ENCODE data around the gene USP10. TPM values are rescaled to one million over a fixed set of nuclear protein-coding genes. Genes with fewer than 3 reads are reported as not detected.

Gene USP10
- total and polyA plus RNA-seq, 2 donors (not counting 3 experiments of a cell fraction or from before 2014, with no cell fraction given), result 84.0 to 115 TPM

- H3K27ac ChIP-seq (ENCODE audit: insufficient read depth, low read depth, low read length), result no peak overlapping the region
- H3K9ac ChIP-seq (replicated peaks; ENCODE audit: extremely low read depth, insufficient read depth, low read length), result no peak overlapping the region
- no peak overlapping the region for H3K4me2 ChIP-seq (ENCODE audit: insufficient read depth, low read length)
- H3K9me3 ChIP-seq (replicated peaks; ENCODE audit: control insufficient read depth, insufficient read depth, low read length), result no peaks in the 10 kb centered on the region
- no peak for TF ChIP-seq MYC (IDR thresholded peaks at IDR 0.05; ENCODE audit: low read depth, low read length)
- TF ChIP-seq CTCF (IDR thresholded peaks at IDR 0.05; ENCODE audit: extremely low read depth in 1 of 2, insufficient read depth in 1 of 2, low read depth in 1 of 2, low read length in 2 of 2), result no peak
- H3K36me3 ChIP-seq (ENCODE audit: control insufficient read depth in 2 of 2, extremely low read depth in 1 of 2, insufficient read depth in 2 of 2, low read length in 2 of 2), result no peaks in the 10 kb centered on the region
- POLR2A ChIA-PET, result no interaction called here
- CTCF ChIA-PET, result no interaction called here
- no peak overlapping the region for H3K4me3 ChIP-seq (replicated peaks in 1 of 3; ENCODE audit: insufficient read depth in 1 of 3, low read depth in 1 of 3, low read length in 3 of 3)
- no peaks in the 10 kb centered on the region for H4K20me1 ChIP-seq (replicated peaks; ENCODE audit: control insufficient read depth, extremely low read depth, insufficient read depth, low read length)
- dilution Hi-C loops (cut with MboI; ENCODE audit: extremely low pct_ligation_motif_present, low sequenced_read_pairs), result no loop called here
- no peaks in the 10 kb centered on the region for H3K4me1 ChIP-seq (ENCODE audit: control insufficient read depth, extremely low read depth, insufficient read depth, low read length)
- intact Hi-C loops (cut with micrococcal nuclease), result no loop called here
- H3K79me2 ChIP-seq (ENCODE audit: control insufficient read depth, insufficient read depth, low read length), result no peaks in the 10 kb centered on the region
- DNase-seq (ENCODE audit: low read depth, low spot score) (no peak), FAIRE-seq (no peak)
- BruUV-seq (replicated peaks), result no TSS peak
- no peaks in the 10 kb centered on the region for H3K9me1 ChIP-seq (replicated peaks; ENCODE audit: control insufficient read depth, extremely low read depth, insufficient read depth, low read length)
- H3K27me3 ChIP-seq (ENCODE audit: control insufficient read depth in 2 of 2, insufficient read depth in 2 of 2, low read length in 2 of 2), result peaks cover 4 to 18% of the 10 kb centered on the region in 2 experiments
- H2AFZ ChIP-seq (ENCODE audit: low read depth, low read length), result no peak overlapping the region
Observed at GRCh38 chr16:84813141-84813934, 113.5 kb downstream of the USP10 start.

- Histone ChIP-seq H3K9me3 (replicated peaks; ENCODE audit: control insufficient read depth, insufficient read depth, low read length) (no peaks in the 10 kb centered on the region), H2AFZ (ENCODE audit: low read depth, low read length) (no peak overlapping the region), H3K4me2 (ENCODE audit: insufficient read depth, low read length) (no peak overlapping the region), H4K20me1 (replicated peaks; ENCODE audit: control insufficient read depth, extremely low read depth, insufficient read depth, low read length) (no peaks in the 10 kb centered on the region), H3K27ac (ENCODE audit: insufficient read depth, low read depth, low read length) (no peak overlapping the region), H3K79me2 (ENCODE audit: control insufficient read depth, insufficient read depth, low read length) (no peaks in the 10 kb centered on the region), H3K4me3 (replicated peaks in 1 of 3; ENCODE audit: insufficient read depth in 1 of 3, low read depth in 1 of 3, low read length in 3 of 3) (no peak overlapping the region), H3K9ac (replicated peaks; ENCODE audit: extremely low read depth, insufficient read depth, low read length) (no peak overlapping the region), H3K36me3 (ENCODE audit: control insufficient read depth in 2 of 2, extremely low read depth in 1 of 2, insufficient read depth in 2 of 2, low read length in 2 of 2) (no peaks in the 10 kb centered on the region), H3K4me1 (ENCODE audit: control insufficient read depth, extremely low read depth, insufficient read depth, low read length) (peaks cover 4% of the 10 kb centered on the region), H3K9me1 (replicated peaks; ENCODE audit: control insufficient read depth, extremely low read depth, insufficient read depth, low read length) (no peaks in the 10 kb centered on the region), H3K27me3 (ENCODE audit: control insufficient read depth in 2 of 2, insufficient read depth in 2 of 2, low read length in 2 of 2) (peaks cover 8 to 21% of the 10 kb centered on the region in 2 experiments)
- dilution Hi-C loops (cut with MboI; ENCODE audit: extremely low pct_ligation_motif_present, low sequenced_read_pairs), result no loop called here
- FAIRE-seq, result no peak
- no TSS peak for BruUV-seq (replicated peaks)
- ChIA-PET CTCF (interaction anchor here (0.9 to 1.4 kb wide), 3 partner anchors 9 to 65 kb away, joined by 3 to 9 read pairs (median 4); no protein-coding TSS in a partner anchor), POLR2A (interaction anchor here (0.6 kb wide), 1 partner anchor 252 kb away, joined by 3 read pairs; no protein-coding TSS in a partner anchor)
- DNase-seq (ENCODE audit: low read depth, low spot score), result no peak
- intact Hi-C loops (cut with micrococcal nuclease), result no loop called here
- TF ChIP-seq POLR2A (IDR thresholded peaks at IDR 0.05; ENCODE audit: low read depth, low read length) (no peak), EZH2 (IDR thresholded peaks at IDR 0.05; ENCODE audit: borderline replicate concordance, low read depth, low read length, severe bottlenecking) (no peak), FOS (IDR thresholded peaks at IDR 0.05; ENCODE audit: borderline replicate concordance, insufficient read depth, low read length) (no peak), CTCF (IDR thresholded peaks at IDR 0.05; ENCODE audit: extremely low read depth in 1 of 2, insufficient read depth in 1 of 2, low read depth in 1 of 2, low read length in 2 of 2) (no peak), POLR2AphosphoS5 (IDR thresholded peaks at IDR 0.05; ENCODE audit: insufficient read depth, low read depth, low read length) (no peak), MYC (IDR thresholded peaks at IDR 0.05; ENCODE audit: low read depth, low read length) (no peak), JUN (IDR thresholded peaks at IDR 0.05; ENCODE audit: borderline replicate concordance, insufficient read depth, insufficient read length, low read depth) (no peak), MAX (IDR thresholded peaks at IDR 0.05; ENCODE audit: insufficient read depth, insufficient read length) (no peak), GATA2 (IDR thresholded peaks at IDR 0.05; ENCODE audit: insufficient read depth, insufficient read length, low read depth, low read length) (no peak)
Observed at GRCh38 chr16:84815462-84815861, 115.7 kb downstream of the USP10 start.

Measured in endothelial cell of umbilical vein (primary cell).